OCI-M2 (cell line): ENCODE measurements around the gene CCDC85C.

ENCODE experiments used
- DNase-seq: peaks from one replicate; lab custom pipeline; 2025; ENCODE audit not compliant: unreplicated experiment; lab: John Stamatoyannopoulos, UW

The CCDC85C gene

GRCh38 chr14:99452968-99453367 lies 151.0 kb downstream of the CCDC85C start:
- no peak for DNase-seq

GRCh38 chr14:99451234-99451633 lies 152.8 kb downstream of the CCDC85C start:
- no peak for DNase-seq

DNA sequence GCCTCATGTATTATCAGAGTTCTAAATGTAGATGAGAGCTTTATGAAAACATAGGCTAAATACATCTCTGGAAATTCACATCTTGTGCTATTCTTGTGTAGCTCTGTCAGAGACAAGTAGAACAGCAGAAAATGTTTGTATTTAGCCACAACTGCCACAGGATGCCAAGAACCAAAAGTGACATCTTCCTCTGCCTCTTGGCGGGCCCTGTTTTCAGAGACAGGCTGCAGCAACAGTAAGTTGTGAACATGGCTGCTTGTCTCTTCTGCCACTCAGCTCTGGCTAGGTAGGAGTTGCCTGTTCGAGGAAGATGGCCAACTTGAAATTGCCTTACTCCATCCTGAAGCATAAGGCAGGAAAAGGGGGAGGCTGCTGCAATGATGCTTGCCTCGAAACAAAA lies 153.7 kb downstream of the CCDC85C start:
- DNase-seq = no peak
